AG20443 (cell line): ENCODE measurements around the gene AXIN2.
A peak's percentile ranks its signal among the peaks of the same experiment; 100 is the strongest.

Source experiments
- DNase-seq: peaks from one replicate; pipeline ENCODE4 v3.0.0; 2012; ENCODE audit warnings: low spot score, mixed read lengths

The AXIN2 gene

DNA sequence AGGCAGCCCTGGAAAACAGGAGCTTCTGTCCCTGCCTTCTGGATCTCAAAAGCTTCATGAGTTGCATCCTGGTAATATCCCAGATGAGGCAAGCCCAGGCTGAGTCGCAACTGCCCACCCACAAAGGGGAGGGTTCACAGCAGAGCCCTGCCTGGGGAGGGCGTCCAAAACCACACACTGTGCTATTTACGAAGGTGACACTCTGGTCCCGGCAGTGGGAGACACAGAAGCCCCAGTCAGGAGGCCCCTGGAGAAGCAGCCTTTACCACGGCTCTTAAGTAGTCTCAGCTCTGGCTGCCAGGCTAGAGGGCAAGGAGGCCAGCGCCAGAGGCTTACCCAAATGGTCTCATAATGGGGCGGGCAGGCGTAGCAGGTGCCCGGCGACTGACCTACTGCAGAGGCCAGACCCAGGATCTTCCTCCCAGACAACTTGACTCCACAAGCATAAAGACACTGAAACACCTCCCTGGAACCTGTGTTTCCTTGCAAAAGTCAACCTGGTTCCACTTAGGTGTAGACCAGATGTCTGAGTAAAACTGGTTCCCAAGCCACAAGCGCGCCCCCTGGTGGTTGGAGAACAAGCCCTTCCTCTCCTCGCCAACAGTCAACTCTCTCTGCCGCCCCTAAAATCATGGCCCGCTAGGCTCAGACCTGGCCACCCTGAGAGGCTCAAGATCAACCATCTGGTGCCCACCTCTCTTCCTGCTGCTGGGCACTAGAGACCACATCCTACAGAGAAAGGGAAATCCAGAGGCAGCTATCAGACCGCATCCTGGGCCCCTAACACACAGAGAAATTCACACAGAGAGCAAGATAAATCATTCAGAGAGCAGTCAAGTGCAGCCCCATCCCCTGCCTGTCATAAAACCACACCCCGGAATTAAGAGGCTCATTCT is 5.2 kb downstream of the AXIN2 start:
- peak; percentile 51 for DNase-seq

DNA sequence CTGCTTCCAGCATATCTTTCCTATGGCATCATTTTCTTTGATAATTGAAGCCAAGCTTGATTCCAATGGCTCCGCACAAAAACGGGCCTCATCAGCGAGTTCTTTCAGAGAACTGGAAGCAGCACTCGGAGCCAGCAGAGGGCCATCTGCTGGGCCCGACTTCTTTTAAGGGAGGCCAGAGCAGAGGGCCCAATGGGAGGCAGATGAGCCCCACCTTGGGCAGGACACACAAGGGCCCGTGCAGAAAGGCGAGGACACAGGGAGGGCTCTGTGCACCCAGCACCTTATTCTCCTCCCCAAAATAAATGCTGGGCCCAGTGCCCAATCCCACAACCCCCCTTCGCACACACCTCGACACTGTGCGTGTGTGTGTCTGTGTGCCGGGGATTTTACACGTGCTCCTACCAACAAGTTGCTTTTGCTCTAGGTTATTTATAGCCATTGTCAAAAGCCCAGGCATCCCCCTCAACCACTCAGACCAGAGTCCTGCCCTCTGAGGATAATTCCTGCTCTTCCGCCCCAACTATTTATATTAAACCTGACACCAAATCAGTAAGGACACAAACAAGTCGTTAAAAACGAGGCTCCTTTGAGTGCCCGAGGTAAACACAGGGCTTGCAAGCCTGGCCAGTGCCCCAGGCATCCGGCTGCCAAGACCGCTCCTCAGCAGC is 6.8 kb downstream of the AXIN2 start:
- DNase-seq, result peak; percentile 46

DNA sequence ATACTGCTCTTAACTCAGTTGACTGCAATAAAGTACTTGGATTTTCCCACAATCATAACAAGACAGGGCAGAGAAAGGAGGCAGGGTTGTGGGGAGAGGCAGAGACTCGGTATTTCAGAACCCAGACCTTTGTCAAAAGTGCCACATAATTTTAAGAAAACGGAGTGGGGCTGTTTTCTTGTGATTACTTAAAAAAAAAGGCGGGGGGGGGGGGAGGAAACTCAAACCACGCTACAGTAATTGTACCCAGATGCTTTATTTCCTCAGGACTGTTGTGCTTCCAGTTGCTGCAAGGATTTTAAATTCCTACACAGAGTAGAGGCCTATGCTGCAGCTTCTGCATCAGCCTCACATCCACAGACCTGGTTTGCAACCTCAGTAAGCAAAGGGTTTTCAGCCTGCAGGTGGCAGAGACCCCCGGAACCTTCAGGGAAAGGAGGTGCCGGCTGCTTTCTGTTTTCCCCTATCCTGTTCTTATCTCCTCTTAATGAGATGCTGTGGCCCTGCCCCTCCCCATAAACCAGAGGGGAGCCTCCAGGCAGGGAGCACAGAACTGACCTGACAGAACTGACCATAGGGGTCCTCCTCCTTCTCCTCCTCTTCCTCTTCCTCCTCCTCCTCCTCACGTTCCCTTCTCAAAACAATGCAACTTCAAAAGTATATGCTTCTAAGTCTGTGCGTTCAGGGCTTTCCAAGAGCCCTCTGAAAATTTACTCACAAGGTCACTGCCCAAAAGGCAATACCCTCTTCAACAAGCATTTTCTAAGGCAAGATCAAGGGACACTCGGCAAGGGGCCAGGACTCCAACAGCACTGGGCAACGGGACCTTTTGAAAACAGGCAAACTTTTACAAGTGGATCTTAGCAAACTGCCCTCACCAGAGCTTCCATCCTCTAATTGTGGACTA is 7.5 kb downstream of the AXIN2 start:
- peak; percentile 60 for DNase-seq

DNA sequence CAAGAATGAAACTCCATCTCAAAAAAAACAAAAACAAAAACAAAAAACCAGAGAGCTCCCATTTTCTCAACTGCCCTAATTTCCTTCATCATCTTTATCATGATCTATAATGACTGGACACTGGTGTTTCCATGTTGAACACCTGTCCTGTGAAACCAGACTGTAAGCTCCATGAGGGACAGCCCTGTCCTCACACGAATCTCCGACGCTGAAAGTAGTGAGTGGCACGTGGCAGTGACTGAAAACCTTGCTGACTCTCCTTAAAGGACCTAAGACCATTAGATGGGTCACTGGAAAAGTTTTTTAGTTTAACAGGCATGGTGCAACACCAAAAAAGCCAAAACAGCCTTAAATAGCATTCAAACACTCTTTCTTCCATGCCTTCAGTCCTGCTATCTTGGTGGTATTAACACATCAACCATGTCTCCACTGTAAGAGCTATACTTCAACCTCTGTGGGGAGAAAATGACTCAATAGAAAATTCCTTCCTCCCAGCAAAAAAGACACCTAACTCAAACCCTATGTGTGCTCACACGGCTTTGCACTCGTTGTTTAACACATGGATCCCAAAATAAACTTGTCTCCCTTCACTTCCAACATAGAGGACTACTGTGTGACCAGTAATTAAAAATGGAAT is 8.3 kb downstream of the AXIN2 start:
- DNase-seq, result peak; percentile 83

DNA sequence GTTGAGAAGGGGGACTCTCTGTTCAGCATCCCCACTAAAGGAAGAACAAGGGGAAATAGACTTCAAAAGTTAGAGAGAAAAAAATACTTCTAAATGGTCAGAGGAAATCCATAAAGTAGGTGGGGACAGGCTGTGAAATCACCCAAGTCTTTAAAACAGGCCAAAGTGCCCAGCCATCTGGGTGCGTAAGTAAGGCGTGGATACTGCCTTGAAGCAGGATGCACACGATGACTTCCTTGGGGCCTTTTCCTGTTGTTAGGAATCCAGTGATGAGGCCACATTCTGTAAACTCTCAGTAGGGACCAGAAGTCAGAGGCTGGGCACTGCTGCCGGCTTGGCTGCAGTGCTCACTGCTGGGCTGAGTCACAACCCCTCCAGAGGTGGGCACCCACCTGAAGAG is 9.2 kb downstream of the AXIN2 start:
- no peak for DNase-seq

DNA sequence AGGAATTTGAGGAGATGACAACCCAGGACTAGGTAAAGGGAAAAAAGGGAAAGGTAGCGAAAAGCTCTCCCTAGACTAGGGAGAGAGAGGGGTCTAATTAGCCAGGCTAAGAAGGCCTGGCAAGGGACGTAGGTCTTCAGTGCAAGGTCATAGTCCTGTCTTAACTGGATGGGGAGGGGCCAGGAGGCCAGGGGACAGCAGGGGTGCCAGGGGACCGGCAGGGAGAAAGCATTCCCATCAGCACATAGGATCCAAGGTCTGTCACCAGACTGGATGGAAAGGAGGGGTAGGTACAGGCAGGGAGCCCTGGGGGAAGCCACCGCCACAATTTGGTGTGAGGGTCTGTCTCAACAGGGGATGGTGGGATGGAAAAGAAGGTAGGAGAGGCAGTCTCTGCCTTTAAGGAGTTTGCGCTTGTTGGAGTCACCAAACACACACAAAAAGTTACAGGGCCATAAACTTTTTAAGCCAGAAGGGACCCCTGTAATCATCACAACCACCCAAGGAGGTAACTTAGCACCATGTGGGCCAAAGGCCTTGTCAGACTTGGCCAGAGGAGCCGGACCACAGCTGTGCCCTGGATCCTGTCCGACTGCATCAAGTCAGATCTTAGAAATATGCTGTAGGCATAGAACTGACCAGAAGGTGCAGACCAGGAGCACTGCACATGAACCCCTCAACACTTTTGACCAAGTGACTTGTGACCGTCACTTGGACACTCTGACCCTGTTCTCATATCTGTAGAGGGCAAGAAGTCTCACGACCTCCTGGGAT is 10.0 kb downstream of the AXIN2 start:
- no peak for DNase-seq

DNA sequence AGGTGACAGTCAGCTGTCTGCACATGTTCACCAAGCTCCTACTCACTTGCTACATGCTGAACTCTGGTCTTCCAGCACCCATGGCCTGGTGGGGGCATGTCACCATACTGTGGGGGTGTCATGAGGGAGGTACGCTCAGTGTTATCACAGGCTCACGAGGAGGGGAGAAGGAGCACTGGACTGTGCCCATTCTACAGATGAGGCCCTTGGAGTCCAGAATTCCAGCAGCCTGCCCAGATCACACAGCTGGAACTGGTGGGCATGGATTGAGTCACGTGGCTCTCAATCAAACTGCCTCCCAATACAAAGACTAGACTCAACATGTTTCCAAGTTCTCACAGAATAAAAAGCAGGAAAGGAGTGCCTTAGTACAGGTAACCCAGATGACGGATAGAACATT is 10.7 kb downstream of the AXIN2 start:
- no peak for DNase-seq

DNA sequence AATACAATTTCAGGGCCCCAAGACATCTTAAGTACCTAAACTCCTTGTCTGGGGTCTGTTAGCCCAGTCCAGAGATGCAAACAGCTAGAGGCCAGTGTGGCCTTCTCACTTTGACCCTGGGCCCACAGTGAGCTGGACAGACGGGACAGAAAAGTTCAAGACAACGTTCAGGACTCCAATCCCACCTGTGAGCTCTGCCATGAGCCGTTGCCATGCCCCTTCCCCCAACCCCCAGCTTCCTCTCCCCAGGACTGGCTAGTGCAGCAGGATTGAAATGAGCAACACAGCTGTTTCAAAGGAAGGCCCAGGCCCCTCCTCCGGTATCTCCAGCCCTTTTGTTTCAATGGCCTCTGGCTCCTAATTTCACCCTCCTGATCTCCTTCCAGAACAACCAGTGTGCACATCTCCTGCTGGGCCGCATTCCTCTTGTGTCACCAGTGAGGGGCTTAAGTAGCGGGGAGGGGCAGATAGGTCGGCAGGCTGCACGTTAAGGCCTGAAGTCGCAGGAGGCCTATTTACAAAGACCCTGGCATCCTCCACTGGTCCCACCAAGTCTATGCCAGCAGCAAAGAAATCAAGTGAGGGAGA is 11.3 kb downstream of the AXIN2 start:
- DNase-seq, result no peak

DNA sequence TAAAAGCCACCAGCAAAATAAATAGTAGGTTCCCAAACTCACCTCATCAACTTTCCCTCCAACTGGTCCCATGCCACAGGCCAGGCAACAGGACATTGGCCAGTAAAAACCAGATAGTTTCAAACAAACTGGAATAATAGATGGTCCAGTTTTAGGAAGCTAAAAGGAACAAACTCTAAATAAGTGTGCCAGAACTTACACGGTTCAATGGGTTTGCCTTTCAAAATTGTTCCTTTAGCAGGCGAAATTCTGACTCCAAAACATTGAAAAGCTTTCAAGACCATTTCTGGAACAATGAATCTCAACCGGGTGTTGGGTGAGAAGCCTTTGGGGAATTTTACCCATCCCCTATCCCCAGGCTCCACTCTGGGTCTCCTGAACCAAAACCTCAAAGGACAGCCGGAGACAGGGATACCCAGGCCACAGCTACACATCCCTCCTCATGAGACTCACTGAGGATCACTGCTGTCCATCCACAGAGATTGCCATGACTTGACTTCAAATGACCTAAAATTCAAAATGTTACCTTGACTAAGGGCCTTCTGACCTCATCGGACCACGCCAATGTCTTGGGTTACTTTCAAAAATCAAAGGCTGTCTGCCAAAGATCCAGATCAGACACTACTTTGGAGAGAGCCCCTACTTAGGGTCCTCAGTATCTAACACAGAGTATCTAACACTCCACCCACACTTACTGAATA is 13.0 kb downstream of the AXIN2 start:
- DNase-seq, result no peak

DNA sequence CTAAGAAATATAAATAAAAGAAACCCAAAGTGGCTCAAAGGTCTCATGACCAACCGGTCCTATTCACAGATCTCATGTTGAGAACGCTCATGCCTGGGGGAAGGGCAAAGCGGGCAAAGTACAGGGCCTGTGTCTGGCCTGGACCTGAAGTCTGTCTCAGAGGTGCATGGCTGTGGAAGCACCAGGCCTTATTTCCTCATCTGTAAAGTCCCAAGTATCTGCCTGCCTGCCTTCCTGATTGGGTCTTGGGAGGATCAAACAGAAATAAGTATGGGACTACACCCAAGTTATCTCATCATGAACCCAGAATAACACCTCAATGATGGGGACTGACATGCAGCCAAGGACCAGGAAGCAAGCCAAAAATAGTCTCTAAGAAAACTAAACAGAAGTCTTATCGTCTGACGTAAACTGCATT is 14.2 kb downstream of the AXIN2 start:
- DNase-seq, result no peak

DNA sequence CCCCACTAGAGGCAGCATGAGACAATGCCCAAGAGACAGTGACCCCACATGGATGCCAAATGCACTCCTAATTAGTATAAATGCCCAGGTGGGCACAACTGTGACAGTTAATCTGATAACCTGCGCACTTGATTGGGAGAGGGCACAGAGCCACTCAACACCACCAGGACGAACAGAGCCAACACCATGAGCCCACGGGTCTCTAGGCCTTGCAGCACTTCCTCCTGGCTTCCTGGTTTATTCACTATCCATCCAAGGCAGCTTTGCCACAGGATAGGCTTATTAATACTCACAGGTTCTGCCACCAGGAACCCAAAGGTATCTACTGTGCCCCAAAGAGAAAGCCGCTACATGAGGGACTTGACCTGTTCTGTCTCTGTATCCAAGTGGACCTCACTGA is 14.9 kb downstream of the AXIN2 start:
- DNase-seq, result no peak

DNA sequence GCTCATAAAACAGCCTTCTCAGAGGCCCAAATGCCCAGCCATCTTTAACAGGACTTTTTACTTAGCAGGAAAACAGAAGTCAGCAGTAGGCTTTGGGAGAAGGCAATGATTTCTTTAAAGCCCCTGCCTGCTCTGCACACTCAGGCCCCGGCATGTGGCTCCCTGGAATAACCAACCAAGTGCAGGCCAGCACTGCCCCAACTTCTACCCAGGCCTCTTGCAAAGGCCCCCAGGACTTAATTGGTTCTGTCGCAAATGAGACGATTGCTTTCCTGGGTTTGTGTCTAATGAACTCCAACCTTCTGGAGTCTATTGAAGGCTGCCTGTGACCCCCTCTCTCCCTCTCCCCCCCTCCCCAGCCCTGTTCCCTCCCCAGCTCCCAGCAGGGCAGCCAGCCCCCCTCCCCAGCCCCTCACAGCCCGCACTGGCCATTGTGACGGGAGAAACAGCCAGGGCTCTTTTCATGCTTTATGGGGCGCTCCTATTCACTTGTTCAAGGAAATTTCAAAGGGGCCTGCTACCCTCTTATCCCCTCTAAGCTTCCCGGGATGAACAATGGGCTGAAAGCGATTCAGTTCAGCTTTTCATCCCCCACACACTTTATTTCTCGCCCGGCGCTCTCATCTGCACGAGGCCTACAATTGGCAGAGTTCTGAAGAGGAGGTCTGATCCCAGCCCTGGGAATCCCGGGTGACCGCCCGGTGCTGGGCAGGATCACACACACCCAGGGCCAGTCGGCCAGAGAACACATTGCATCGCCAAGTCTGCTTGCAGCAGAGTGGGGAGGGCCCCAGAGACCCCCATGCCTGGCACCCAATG is 15.5 kb downstream of the AXIN2 start:
- DNase-seq, result no peak

DNA sequence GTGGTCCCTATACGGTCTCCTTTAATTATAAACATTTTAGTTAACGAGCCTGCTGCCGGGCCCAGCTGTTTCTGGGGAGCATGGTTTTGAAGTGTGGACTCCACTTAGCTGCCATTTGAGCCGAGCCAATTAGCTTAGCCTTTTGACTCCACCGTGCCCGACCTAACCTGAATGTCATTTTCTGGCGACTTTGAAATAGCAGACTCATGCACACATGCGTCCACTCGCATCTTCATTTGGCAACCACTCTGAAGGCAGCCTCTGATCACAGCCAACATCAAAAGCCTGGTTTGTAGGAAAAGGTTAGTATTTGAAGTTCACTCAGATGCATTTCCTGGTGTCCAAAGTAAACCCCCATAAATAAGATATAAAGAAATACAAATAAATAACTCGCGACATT is 16.8 kb downstream of the AXIN2 start:
- DNase-seq, result no peak

DNA sequence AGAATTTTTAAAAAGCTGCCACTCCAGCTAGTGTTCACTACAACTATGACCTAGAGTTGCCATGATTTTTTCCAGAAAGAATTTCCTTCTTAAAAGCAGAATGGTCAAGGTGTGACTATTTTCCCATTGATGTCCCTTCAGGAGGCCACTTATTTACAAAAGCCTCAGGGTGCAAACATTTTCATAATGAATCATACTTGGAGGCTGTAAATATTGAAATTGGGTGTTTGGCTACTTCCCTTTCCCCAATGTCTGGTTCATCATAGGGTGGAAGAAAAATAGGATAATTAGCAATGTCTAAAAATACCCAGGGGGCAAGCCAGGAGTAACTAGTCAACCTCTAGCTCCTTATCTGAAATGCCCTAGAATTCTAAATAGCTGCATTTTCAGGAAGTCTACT is 18.8 kb downstream of the AXIN2 start:
- DNase-seq, result no peak

DNA sequence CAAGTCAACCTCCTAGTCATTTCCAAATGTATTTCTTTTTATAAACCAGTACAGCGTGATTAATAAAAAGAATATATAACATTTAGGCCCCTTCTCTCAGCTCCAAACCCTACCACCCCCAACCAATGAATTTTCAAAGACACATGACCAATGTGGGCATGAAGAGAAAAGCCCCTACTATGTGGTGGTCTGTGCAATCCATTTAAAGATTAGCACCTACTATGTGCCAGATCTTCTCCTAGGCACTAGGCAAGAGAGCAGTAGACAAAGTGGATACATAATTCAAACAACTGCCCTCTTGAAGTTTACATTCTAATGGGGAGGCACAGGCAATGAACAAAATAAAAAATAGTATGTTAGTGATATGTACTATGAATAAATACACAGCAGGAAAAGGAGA is 19.4 kb downstream of the AXIN2 start:
- DNase-seq, result no peak

DNA sequence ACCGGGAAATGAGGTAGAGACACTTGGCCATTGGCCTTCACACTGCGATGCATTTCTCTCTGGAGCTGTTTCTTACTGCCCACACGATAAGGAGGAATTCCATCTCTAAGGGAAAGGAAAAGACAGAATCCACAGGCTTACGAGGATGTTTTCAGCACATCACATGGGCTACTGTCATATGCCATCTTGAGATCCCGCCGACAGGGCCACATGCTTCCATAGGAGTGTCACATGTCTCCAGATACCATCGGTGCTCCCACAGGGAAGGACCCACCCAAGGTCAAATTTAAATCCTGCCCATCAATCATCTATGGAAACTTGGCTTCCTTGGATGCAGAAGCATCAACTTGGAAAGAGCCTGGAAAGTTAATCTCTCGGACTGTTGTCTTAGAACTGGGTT is 20.0 kb downstream of the AXIN2 start:
- no peak for DNase-seq

DNA sequence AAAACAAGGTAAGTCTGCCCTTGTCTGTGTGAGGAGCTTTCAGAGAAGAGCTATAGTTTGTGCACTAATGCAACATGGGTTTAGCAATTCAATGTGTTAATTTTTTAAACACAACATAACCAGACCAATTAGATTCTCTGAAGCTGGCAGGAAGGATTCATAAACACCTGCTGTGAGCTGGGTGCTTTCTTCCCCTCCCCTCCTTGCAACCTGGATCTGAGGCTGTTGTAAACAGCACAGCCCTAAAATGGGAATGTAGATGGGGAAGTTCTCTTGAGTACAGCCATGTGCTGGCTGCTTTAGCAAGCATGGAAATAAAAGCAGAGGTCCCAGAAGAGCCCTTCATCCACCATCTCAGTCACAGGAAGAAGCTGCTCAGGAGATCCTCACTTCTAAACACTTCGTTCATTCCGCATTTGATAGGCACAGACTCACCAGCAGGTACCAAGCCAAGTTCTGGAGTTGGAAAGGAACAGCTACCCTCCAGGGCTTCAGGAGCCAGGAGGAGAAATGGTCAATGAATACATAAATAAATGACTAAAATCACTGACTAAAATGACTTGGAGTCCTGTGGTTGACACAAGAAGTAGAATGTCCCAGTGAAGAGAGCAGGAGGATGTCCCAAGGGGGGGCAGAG is 21.7 kb downstream of the AXIN2 start:
- no peak for DNase-seq

DNA sequence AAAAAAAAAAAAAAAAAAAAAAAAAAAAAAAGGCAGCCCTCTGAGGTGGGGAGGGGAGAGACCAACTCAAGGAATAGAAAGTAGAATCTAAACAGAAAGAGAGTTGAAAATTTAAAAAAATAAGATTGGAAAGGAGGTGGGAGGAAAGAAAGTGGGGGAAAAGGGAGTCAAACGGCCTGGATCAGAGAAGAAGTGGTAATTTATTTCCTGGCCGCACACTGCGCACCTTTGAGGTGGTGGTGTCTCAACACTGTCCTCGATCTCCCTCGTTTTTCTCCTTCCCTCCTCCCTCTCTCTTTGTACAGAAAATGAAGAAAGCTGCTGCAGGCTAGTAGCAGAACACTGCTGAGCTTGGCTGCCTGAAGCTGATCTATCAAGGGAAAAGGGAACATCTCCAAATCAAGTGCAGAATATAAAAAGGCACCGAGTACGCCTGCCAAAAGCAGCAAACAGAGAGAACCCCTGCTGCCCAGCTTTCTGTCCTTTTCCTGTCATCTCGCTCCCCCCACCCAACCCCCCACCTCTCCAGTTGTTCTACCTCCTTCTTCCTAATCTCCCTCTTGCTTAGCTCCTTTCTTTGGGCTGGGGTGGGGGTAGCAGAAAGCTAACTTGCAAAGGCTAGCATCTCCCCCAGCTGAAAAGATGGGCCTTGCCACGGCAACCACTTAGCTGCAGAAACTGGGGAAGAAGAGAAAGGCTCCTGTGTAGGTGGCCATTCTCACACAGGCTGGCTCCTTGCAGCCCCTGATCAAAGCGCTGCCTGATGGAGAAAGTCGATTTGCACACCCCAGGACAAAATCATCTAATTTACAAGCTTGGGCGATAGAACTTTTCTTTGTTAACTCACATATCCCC is 22.5 kb downstream of the AXIN2 start:
- DNase-seq, result no peak
